NCI-H524 treated with DMSO at 0.1 percent for 48 hours (cell line): Measurements from ENCODE around the gene VMAC.

Source experiments
- DNase-seq: peaks from one replicate; lab custom pipeline; 2025; lab: John Stamatoyannopoulos, UW

VMAC gene

DNA sequence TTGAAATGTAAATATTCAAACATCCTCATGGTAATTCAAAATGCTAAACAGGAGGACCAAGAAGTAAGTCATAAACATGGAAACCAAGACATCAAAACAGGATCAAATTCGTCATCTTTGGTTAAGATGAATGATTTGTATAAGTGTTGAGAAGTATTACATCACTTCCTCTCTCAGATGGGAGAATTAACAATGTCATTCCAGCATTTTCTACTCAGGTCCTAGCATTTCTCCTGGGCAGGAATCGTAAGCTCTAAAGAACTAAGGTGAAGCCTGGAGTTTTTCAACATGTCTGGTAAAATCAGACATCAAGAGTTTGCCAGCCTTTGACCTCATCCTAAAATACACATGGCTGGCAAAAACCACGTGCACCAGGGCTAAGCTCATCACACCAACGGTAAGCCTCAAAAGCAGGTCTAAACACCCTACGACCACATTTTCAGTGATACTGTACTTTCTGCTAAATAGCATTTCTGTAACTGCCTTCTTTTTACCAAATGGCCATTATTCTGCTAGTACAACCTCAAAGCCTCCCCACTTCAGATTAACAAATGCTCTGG lies 48.4 kb downstream of the VMAC start:
- DNase-seq = no peak

DNA sequence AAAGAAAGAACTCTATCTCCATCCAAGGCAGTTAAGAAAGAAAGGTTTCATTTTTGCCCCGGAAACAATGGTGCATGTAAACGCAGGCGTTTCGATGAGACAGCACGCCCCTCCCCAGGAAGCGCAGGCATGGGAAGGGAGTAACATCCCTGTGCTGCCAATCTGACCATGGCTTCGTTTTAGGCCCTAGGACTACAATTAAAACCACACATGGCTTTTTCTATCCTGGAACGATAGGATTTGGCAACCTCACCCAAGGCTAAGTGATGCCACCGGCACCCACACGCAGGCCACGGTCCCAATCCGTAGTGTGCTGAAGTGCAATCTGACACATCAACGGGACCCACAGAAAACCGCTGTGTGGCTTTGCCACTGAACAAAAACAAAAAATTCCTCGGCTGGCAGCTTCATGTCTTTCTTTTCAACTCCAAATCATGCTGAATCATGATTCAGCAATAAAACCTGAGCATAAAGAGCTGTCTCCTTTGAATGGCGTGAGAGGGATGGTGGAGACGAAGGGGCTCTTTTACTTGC lies 49.1 kb downstream of the VMAC start:
- DNase-seq = no peak

DNA sequence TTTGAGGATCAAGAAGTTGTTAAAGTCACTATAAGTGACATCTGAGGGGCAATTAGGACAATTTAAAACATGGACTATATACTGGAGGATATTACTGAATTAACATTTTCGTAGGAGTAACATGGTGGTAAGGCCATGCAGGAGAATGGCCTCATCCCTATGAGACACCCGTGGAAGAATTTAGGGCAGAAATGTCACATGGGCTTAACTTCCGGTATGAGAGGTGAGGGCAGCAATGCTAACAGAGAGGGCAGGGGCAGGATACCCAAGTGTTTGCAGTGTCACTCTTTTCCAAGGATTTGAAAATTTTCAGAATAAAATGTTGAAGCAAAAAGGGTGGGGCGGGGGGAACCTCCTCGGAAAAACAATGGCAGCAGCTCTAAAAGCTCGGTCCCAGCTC lies 49.6 kb downstream of the VMAC start:
- no peak for DNase-seq

DNA sequence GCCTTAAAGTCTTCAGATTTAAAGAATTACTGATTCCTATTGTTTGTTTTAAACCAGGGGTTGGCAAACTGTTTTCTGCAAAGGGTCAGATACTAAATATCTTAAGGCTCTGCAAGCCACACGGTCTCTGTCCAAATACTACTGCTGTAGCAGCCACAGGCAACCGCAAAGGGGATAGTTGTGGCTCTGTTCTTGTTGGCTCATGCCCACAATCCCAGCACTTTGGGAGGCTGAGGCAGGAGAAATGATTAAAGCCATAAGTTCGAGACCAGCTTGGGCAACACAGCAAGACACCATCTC lies 50.9 kb downstream of the VMAC start:
- no peak for DNase-seq

DNA sequence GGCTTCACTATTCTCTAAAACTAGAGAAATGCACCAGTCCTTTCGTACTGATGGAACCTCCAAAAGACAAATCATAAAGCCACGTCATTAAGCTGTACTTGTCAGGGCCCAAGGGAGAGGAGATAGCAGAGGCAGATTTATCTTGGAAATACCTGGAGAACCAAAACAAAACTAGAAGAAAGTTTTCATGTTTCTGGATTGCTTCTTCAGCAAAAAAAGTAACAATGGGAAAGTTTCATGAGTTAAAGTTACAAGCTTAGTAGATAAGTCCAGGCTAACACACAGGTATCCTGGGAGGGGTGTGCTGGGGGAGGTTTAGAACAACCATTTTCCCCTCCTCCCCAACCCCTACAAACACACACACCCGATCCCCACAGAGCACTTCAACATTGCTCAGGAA lies 51.7 kb downstream of the VMAC start:
- no peak for DNase-seq

DNA sequence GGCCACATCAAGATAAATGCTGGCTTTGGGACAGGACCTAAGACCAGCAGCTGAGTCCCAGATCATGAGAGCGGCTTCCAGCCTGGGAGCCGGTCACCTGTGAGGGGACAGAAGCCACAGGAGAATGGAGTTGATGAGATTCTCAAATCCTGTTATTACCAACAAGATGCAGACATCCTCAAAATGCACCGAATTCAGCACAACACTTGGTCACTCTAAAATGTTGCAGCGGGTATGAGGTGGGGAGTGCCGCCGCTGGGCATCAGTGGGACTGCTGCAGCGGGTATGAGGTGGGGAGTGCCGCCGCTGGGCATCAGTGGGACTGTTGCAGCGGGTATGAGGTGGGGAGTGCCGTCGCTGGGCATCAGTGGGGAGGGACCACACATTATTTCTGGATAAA lies 52.1 kb downstream of the VMAC start:
- DNase-seq = no peak

DNA sequence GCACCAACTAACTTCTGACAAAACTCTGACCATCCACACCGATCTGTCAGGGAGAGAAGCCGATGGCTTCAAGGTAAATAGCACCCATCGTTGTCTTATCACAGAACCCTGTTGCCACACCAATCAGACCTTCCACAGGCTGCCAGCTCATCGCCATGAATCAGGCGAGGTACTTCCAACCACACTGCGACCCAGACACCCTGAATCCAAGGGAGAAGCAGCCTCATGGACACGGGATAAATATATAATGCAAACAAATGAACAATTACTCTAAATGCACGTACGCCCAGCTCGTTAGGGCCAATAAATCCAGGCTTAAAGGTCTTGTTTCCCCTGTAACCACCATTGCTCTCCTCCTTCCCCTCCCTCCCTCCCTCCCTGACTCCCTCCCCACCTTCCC lies 52.5 kb downstream of the VMAC start:
- DNase-seq = no peak

DNA sequence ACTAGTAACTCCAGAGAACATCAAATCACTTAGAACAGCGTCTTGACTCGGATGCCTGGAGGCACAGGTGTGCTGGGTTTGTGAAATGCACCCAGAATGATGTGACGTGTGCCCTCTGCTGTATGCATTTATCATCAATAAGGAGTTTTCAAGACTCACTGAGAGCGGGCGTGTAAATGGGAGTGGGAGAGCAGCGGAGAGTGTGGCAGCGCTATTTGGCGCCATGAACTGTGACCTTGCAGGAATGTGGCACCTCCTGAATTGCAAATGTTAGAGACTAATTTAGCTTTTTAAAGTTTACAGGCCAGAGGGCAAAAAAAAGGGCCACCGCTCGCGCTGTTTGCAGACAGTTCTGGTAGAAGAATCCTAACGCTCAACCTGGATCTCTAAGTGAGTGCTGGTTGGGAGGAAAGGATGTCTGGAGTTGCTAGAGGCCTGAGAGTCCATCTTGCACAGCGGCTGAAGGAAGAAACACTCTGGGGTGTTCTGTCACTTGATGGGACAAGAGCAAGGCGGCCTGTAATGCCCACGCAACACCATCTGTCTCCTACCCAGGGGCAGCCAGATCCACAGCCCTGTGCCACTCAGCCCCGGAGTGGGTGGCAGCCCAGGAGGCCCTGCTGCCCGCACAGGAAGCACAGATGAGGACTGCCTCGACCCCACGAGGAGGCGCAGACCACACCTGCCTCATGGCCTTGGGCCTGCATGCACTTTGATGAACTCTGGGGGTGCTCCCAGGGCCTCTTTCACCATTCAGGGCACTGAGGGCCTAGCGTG lies 53.6 kb downstream of the VMAC start:
- DNase-seq = no peak

DNA sequence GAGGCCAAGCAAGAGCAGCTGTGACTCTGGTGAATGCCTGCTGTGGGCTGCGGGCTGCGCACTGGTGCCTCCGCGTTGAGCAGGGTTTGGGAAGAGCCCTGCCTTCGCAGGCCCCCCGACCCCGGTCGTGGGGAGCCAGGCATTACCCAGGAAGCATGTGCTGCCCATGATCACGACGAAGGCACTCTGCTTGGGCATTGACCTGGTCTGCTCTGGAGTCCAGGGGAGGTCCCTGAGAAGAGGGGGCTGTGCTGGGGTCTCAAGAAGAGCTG lies 54.1 kb downstream of the VMAC start:
- no peak for DNase-seq

DNA sequence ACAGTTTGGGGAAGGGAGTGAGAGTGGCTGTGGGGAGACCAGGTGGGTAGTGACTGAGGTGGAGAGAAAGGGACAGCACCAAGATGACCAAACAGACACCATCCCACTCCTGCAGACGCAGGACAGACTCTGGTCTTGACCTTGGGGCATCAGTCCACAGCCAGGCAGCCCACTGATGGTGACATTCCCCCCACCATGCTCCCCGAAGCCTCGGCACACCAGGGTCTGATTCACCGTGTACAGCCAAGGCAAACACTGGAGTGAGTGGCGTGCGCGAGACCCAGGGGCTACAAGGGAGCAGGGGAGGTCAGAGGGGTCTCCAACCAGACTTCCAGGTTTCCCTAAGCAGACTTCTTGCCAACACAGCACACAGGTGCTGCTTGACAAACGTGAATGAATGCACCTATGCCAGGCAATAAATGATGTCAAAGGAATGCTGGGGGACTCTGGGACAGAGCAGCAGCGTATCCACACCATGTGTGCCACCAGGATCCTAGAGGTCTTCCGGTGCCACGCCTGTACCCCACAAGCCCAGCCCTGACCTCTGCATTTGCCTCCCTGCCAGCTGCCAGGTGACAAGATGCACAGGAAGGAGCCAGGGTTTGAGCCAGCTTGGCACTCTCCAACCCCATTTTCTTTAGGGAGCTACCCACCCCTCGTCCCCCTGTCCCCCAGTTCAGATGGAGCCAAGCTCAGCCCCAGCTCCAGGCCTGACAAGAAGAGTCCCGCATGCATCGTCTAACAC lies 54.8 kb downstream of the VMAC start:
- DNase-seq = no peak
